Activated naive CD4-positive, alpha-beta T cell treated with anti-CD3 and anti-CD28 coated beads, Interleukin-2, amount 10 ng/mL, durations not matched to agents 7 days and 5 days (primary cell): Measurements from ENCODE around the gene NR5A1.
A peak's percentile ranks its signal among the peaks of the same experiment; 100 is the strongest.

ENCODE experiments used
- CTCF ChIA-PET: fragments of 350-600 bp; sonication (Branson Sonifier 250); formaldehyde crosslinking; loops from one replicate; lab custom pipeline; 2021; ENCODE audit warnings: antibody characterized with exemption; lab: Charles Lee
- DNase-seq: peaks from one replicate; pipeline ENCODE4 v3.0.0-alpha.2; 2020
- H3K27ac Mint-ChIP-seq: one replicate; pipeline ENCODE4 v1.8.0; 2021; ENCODE audit warnings: mild to moderate bottlenecking, moderate library complexity, mixed read lengths
- H3K27me3 Mint-ChIP-seq: one replicate; pipeline ENCODE4 v1.8.0; 2021; ENCODE audit warnings: mild to moderate bottlenecking, mixed read lengths
- H3K36me3 Mint-ChIP-seq: one replicate; pipeline ENCODE4 v1.8.0; 2021; ENCODE audit warnings: mixed read lengths
- H3K4me1 Mint-ChIP-seq: one replicate; pipeline ENCODE4 v1.8.0; 2021; ENCODE audit warnings: mixed read lengths
- H3K4me3 Mint-ChIP-seq: one replicate; pipeline ENCODE4 v1.8.0; 2021; ENCODE audit warnings: mild to moderate bottlenecking, moderate library complexity, mixed read lengths
- H3K9me3 Mint-ChIP-seq: one replicate; pipeline ENCODE4 v1.8.0; 2021; ENCODE audit warnings: mixed read lengths

The NR5A1 gene

DNA sequence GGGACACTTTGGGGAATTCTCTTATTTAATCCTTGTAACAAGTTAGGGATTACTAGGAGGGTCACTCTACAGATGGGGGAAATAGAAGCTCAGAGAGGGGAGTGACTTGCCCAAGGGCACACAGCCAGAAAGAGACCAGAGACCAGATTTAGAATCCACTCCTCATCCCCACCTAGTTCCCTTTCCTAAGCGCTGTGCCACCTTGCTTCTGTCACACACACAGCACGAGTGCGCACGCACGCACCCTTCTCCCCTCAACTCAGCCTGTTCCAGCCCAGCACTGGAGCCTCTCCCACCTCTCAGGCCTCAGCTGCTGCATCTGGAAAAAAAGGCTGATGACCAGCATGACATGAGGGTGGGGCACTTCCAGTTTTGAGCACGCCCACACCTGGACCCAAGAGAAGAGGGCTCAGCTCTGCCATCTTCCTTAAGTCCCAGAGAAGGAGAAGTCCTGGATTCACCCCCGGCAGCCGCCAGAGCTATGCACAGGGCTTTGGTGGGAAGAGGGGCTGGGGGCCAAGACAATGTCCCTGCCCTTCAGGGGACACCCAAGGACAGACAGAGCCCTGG is 18.5 kb downstream of the NR5A1 start:
- H3K4me3 Mint-ChIP-seq = no peak overlapping the region
- no peak overlapping the region for H3K27ac Mint-ChIP-seq
- no peaks in the 10 kb centered on the region for H3K36me3 Mint-ChIP-seq
- peaks cover 16% of the 10 kb centered on the region for H3K27me3 Mint-ChIP-seq
- no peak for DNase-seq
- H3K9me3 Mint-ChIP-seq = no peaks in the 10 kb centered on the region
- no peaks in the 10 kb centered on the region for H3K4me1 Mint-ChIP-seq
- CTCF ChIA-PET = no interaction called here

DNA sequence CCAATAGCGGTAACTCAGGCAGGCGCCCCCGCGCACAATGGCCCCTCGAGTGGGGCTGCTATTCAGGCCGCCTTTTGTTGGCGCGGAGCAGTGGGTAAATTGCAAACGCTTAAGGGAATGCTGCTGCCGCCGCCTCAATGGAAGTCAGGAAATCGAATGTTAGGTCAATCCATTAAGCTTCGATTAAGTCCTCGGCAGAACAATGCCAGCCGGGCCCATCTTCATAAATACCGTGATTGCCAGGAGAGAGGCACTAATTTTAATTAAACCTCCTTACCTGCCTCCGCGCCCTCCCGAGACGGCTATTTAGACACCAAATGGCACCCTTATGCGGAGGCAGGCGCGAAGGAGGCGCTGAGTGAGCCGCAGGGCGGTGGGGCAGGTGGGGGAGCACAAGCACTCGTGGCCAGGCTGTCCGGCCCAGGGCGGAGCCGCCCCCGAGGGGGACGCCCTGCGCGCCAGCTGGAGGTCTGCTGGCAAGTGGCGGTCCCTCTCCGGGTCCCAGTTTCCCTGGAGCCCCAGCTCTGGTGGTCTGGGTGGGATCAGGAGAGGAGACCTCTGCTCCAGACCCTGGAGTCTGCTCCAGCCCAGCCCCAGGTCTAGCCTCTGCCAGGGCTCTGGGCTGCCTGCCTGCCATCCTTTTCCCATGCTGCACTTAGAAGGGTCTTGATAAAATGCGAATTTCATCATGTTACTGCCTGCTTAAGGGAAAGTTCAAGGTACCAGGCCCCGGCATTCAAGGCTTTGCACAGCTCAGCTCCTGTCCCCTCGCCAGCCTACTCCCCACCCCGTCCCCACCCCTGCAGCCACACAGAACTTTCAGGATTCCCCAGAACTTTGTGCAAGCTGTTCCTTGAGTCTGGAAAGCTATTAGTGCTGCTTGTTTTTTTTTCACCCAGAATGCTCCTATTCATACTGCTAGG is 19.7 kb downstream of the NR5A1 start:
- Mint-ChIP-seq H3K27ac (peak overlapping the region; percentile 52), H3K9me3 (no peaks in the 10 kb centered on the region), H3K36me3 (no peaks in the 10 kb centered on the region), H3K4me3 (no peak overlapping the region), H3K4me1 (no peaks in the 10 kb centered on the region), H3K27me3 (peaks cover 18% of the 10 kb centered on the region)
- no peak for DNase-seq
- CTCF ChIA-PET = no interaction called here

DNA sequence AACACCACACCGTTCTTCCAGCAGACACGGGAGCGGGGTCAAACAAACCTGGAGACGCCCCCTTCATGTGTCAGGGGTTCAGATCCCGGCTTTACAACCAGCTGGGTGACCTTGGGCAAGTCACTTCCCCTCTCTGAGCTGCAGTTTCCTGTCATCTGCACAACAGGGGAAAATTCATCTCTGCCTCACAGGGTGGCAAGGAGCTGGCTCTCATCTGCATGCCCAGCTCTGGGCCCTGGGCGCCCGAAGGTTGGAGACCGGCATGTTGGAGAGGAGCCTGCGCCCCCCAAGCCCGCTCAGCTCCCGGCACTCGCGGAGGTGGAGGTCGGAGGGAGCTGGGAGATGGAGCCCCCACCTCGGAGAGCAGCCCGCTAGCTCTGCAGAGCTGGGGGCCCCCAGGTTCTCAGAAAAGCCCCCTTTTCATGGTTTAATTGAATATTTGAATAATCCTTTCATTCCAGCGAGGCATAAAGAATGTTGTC is 20.4 kb downstream of the NR5A1 start:
- H3K27ac Mint-ChIP-seq = no peak overlapping the region

DNA sequence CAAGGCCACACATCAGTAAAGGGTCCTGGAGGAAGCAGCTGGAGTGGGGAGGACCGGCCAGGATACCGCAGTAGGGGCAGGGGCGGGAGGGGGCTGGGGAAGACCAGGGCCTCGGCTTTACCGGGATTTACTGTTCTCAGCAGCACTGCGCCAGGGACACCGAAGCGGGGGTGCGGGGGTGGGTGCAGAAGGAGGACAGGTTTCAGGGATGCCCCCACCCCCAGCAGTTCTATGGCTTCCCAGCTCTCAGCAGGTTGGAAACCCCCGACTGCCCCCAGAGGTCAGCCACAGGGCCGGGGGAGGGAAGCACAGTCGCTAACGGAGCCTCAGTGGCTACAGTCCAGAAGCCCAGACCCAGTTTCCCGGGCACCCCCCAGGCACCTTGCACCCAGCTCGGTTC is 21.3 kb downstream of the NR5A1 start:
- Mint-ChIP-seq H3K9me3 (no peaks in the 10 kb centered on the region), H3K27me3 (peaks cover 17% of the 10 kb centered on the region), H3K4me1 (no peaks in the 10 kb centered on the region), H3K4me3 (no peak overlapping the region), H3K36me3 (no peaks in the 10 kb centered on the region), H3K27ac (no peak overlapping the region)
- CTCF ChIA-PET = interaction anchor here (0.6 kb wide), 1 partner anchor 18 kb away, joined by 3 read pairs; no protein-coding TSS in a partner anchor
- no peak for DNase-seq

More for the DNA sequence above, 20.4 kb downstream of the NR5A1 start:
- Mint-ChIP-seq H3K9me3 (no peaks in the 10 kb centered on the region), H3K4me3 (no peak overlapping the region), H3K27me3 (peaks cover 17% of the 10 kb centered on the region), H3K36me3 (no peaks in the 10 kb centered on the region), H3K4me1 (no peaks in the 10 kb centered on the region)
- no peak for DNase-seq
- CTCF ChIA-PET = no interaction called here

DNA sequence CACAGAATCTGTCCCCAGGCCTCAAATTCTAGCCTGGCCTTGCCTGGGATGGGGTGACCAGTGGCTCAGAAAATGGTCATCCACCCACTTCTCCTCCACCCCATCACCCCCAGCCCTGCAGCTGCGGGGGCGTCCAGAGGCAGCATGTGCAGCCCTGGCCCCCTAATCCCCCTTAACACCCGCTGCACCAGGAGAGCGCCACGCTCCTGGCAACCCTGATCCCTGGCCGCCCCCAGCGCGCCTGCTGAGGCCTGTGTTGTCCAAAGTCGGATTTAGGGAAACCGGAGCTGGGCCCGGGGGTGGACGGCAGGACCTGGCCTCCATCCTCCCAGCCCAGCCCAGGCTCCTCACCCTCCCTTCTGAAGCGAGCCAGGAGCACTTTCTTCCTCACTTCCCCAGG is 22.0 kb downstream of the NR5A1 start:
- CTCF ChIA-PET = no interaction called here
- H3K36me3 Mint-ChIP-seq = no peaks in the 10 kb centered on the region
- no peak overlapping the region for H3K4me3 Mint-ChIP-seq
- H3K27me3 Mint-ChIP-seq = peaks cover 22% of the 10 kb centered on the region
- no peaks in the 10 kb centered on the region for H3K9me3 Mint-ChIP-seq
- DNase-seq = no peak
- H3K4me1 Mint-ChIP-seq = no peaks in the 10 kb centered on the region
- H3K27ac Mint-ChIP-seq = no peak overlapping the region

DNA sequence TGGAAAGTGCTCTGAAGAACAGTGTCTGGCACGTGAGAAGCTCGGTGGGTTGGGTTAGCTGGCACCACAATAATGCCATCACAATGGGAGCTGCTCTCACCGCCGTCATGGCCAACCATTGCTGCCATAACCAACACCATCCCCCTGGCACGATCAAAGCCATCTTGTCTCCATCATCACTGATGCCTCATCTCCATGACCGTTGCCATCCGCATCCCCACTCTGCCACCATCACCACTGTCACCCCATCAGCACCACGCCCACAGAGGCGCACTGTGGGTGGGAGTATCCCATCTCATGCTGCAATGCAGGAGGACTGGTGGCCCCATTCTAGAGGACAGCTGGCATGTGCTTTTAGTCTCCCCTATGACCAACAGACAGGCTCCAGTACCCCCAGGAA is 23.7 kb downstream of the NR5A1 start:
- Mint-ChIP-seq H3K9me3 (no peaks in the 10 kb centered on the region), H3K36me3 (no peaks in the 10 kb centered on the region), H3K4me1 (no peaks in the 10 kb centered on the region), H3K4me3 (no peak overlapping the region), H3K27me3 (peaks cover 40% of the 10 kb centered on the region), H3K27ac (peak overlapping the region; percentile 58)
- DNase-seq = no peak
- CTCF ChIA-PET = no interaction called here

DNA sequence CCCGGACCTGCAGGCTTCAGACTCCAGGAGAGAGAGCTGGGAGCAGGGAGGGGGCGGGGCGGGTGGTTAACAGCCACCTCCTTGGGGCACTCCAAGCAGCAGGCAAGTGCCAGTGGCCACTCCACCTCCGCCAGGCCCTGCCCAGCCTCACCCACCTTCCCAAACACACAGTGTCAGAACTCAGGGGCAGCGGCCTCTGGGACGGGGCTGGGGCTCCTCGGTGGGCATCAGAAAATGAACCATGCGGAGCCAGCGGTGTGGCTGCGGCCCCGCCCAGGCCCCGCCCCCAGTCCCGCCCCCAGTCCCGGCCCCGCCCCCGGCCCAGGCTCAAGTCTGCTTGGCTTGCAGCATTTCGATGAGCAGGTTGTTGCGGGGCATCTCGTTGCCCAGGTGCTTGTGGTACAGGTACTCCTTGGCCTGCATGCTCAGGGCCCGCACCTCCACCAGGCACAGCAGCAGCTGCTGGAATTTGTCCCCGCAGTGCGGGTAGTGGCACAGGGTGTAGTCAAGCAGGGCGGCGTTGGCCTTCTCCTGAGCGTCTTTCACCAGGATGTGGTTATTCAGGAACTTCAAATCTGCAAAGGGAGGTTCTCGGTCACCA is 24.7 kb downstream of the NR5A1 start:
- H3K4me3 Mint-ChIP-seq = no peak overlapping the region

DNA sequence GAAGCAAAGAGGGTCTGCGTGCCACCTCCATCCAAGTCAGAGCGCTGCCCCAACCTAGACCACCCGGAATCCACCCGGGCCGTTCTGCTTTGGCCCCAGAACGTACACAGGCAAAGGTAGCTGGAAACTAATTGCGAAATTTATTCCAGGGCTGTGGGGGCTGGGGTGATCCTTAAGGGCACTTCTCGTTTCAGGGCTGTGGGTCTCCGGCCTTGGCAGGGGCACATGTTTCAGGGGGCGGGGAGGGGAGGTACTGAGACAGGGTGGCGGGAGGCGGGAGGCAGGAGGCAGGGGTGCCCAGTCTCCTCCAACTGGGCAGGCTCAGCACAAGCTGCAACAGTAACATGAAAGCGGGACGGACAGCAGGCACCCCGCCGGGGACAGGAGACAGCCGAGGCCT is 26.1 kb downstream of the NR5A1 start:
- peaks cover 58% of the 10 kb centered on the region for H3K27me3 Mint-ChIP-seq
- no peak overlapping the region for H3K4me3 Mint-ChIP-seq
- H3K27ac Mint-ChIP-seq = no peak overlapping the region
- H3K9me3 Mint-ChIP-seq = no peaks in the 10 kb centered on the region
- CTCF ChIA-PET = interaction anchor here (0.9 kb wide), 1 partner anchor 9 kb away, joined by 3 read pairs; no protein-coding TSS in a partner anchor
- no peaks in the 10 kb centered on the region for H3K36me3 Mint-ChIP-seq
- DNase-seq = no peak
- H3K4me1 Mint-ChIP-seq = no peaks in the 10 kb centered on the region

More for the DNA sequence above, 24.7 kb downstream of the NR5A1 start:
- CTCF ChIA-PET = no interaction called here
- no peaks in the 10 kb centered on the region for H3K36me3 Mint-ChIP-seq
- DNase-seq = no peak
- H3K27me3 Mint-ChIP-seq = peaks cover 44% of the 10 kb centered on the region
- no peaks in the 10 kb centered on the region for H3K4me1 Mint-ChIP-seq
- H3K9me3 Mint-ChIP-seq = no peaks in the 10 kb centered on the region
- H3K27ac Mint-ChIP-seq = no peak overlapping the region

DNA sequence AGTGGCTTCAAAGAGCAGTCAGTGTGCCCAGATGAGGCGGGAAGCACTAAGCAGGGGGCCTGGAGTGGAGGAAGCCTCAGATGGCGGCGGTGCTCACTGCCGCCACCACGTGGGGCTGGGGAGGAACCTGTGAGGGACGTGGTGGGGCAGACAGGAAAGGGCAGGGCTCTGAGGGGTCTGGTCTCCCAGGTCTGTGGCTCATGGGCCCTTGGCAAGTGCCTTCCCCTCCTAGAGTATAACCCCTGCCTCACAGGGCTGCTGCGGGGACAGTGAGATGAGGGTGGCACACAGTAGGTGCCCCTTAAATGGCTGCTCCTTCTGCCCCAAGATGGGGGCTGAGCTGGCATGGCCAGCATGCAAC is 26.6 kb downstream of the NR5A1 start:
- Mint-ChIP-seq H3K36me3 (no peaks in the 10 kb centered on the region), H3K4me1 (no peaks in the 10 kb centered on the region)
- DNase-seq = no peak

DNA sequence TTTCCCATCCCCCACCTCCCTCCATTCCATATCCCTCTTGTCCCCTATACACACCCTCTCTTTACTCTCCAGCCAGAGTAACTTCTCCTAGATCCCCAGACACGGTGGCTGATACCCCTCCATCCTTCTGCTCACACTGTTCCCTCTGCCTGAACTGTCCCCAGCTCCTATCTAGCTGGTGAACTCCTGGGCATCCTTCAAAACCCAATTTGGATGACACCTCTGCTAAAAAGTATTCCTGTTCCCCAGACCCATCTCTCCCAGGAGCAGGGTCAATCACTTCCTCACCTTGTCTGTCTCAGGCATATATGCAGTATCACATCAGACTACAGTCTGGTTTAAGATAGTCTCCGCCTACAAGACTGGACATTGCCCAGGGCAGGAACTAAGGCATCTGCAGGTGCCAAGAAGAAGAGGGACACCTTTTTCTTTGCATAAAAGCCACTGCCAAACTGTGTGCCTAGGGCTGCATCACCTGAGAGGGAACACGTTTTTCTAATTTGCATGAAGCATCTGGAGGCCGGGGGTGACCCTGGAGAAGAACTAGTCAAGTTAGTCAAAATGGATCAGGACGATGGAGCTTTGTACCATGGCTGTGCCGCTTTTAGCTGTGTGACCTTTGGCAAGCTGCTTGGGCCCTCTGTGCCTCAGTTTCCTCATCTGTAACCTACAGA is 27.1 kb downstream of the NR5A1 start:
- Mint-ChIP-seq H3K27ac (no peak overlapping the region), H3K4me1 (no peaks in the 10 kb centered on the region), H3K36me3 (no peaks in the 10 kb centered on the region), H3K9me3 (no peaks in the 10 kb centered on the region), H3K4me3 (no peak overlapping the region), H3K27me3 (peaks cover 56% of the 10 kb centered on the region)
- CTCF ChIA-PET = interaction anchor here (1.0 kb wide), 1 partner anchor 57 kb away, joined by 6 read pairs; no protein-coding TSS in a partner anchor
- no peak for DNase-seq

More for the DNA sequence above, 26.6 kb downstream of the NR5A1 start:
- Mint-ChIP-seq H3K9me3 (no peaks in the 10 kb centered on the region), H3K27me3 (peaks cover 60% of the 10 kb centered on the region), H3K27ac (no peak overlapping the region), H3K4me3 (no peak overlapping the region)
- CTCF ChIA-PET = interaction anchor here (1.0 kb wide), 1 partner anchor 56 kb away, joined by 6 read pairs; no protein-coding TSS in a partner anchor

DNA sequence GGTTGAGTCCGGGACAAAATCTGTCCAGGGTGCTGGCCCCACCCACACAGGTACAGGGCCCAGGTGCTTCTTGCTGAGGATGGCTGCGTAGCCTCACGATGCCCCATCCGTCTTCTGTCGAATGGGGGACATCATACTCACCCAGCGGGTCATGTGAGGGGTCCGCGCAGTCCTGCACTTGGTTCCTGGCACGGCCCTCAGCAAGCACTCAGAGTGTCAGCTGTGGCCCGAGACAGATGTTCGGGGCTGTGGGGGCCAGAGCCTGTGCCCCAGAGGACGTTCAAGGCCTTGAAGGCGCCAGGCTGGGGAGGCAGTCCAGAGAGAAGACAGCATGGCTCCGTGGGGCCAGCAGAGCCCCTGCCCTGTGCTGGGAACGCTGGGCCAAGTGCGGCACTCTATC is 27.8 kb downstream of the NR5A1 start:
- no peak overlapping the region for H3K4me3 Mint-ChIP-seq
- no peaks in the 10 kb centered on the region for H3K4me1 Mint-ChIP-seq
- H3K36me3 Mint-ChIP-seq = no peaks in the 10 kb centered on the region
- no peak overlapping the region for H3K27ac Mint-ChIP-seq
- CTCF ChIA-PET = no interaction called here
- no peaks in the 10 kb centered on the region for H3K9me3 Mint-ChIP-seq
- DNase-seq = no peak
- peaks cover 59% of the 10 kb centered on the region for H3K27me3 Mint-ChIP-seq

DNA sequence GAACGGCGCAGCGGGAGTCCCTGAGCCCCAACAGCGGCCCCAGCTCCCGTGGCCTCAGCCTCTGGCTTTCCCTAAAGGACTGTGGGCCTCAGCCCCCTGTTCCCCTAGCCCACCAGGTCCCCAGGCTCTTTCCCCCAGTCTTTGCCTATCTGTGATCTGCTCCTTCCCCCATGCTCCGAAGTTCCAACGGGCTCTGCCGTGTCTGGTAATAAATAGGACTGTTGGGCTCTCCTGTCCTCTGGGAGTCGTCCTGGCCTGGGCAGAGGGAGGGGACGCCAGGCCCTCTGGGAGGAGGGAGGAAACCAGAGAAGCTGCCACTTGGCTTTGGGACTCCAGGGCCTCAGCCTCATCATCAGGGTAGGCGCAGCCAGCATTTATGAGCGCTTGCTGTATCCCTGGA is 28.8 kb downstream of the NR5A1 start:
- no peaks in the 10 kb centered on the region for H3K36me3 Mint-ChIP-seq
- no peak for DNase-seq
- H3K9me3 Mint-ChIP-seq = no peaks in the 10 kb centered on the region
- H3K27me3 Mint-ChIP-seq = peaks cover 54% of the 10 kb centered on the region
- no peaks in the 10 kb centered on the region for H3K4me1 Mint-ChIP-seq
- no peak overlapping the region for H3K4me3 Mint-ChIP-seq
- no peak overlapping the region for H3K27ac Mint-ChIP-seq
- CTCF ChIA-PET = no interaction called here

DNA sequence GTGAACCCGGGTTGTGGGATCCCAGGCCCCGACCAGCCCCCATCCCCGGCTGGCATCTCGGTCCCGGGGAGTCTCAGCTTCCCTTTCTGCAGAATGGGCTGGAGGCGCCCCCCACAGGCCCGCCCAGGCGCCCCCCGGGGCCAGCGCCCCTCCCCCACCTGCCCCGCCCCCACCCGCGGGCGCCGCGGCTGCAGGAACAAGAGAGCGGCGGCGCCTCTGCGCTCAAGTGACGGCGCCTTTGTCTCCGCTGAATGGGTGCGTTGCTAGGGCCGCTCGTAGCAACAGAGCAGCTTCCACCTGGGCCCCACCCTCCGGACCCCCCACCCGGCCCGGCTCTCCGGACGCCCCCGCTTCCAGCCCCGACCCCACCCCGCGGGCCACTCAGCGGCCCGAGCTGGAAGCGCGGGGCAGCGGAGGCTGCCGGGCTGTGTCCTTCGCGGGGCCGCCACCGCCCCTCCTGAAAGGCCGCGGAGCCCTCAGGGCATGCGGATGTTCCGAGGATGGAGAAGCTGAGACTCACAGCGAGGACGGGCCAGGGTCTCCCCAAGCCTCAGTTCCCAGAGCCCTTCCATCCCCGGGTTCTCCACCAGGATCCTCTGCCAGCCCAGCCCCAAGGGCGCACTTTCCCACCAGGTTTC is 29.4 kb downstream of the NR5A1 start:
- Mint-ChIP-seq H3K9me3 (no peaks in the 10 kb centered on the region), H3K36me3 (no peaks in the 10 kb centered on the region), H3K27me3 (peaks cover 53% of the 10 kb centered on the region), H3K4me3 (no peak overlapping the region), H3K27ac (no peak overlapping the region), H3K4me1 (no peaks in the 10 kb centered on the region)
- DNase-seq = no peak
- CTCF ChIA-PET = no interaction called here

DNA sequence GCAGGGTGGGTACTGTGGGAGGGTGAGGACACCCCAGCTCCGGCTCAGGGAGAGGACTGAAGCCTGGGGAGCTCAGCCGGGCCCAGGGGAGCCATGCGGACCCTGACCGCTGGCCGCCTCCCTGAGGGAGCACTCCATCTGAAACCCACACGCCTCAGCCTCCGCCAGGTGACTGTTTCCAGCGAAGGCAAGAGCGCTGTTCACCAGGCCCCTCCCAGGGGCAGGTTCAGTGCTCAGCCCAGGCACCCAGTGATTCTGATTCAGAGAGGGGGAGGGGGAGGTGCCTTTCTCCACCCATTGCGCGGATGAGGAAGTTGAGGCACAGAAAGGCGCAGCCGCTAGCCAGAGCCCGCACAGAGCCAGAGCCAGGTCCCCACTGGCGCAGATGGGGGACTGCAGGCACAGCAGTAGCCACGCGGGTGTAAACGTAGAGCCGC is 30.0 kb downstream of the NR5A1 start:
- H3K27ac Mint-ChIP-seq = no peak overlapping the region

More for the DNA sequence above, 30.0 kb downstream of the NR5A1 start:
- Mint-ChIP-seq H3K27me3 (peaks cover 53% of the 10 kb centered on the region), H3K4me3 (no peak overlapping the region), H3K4me1 (no peaks in the 10 kb centered on the region), H3K9me3 (no peaks in the 10 kb centered on the region), H3K36me3 (no peaks in the 10 kb centered on the region)
- CTCF ChIA-PET = no interaction called here
- no peak for DNase-seq
